GM23338 (cell line): ENCODE results near the gene BAAT.

ENCODE experiments used
- CREB1 ChIP-seq: fragments of 250-450 bp; sonication (Bioruptor Pico); IDR thresholded peaks from 2 replicates; pipeline ENCODE4 v1.5.0; 2020; ENCODE audit warnings: low read depth, mild to moderate bottlenecking, moderate library complexity
- EZH2 ChIP-seq: fragments of 200-600 bp; sonication (generic); IDR thresholded peaks from one replicate; pipeline ENCODE4 v1.8.0; 2017; ENCODE audit warnings: antibody characterized with exemption, mild to moderate bottlenecking, low read depth; ENCODE audit not compliant: unreplicated experiment
- EZH2phosphoT487 ChIP-seq: fragments of 200-600 bp; sonication (generic); IDR thresholded peaks from one replicate; pipeline ENCODE4 v1.8.1; 2018; ENCODE audit warnings: antibody characterized with exemption; ENCODE audit not compliant: unreplicated experiment
- JUNB ChIP-seq: IDR thresholded peaks from one replicate; pipeline ENCODE4 v1.6.1; 2016; ENCODE audit warnings: antibody characterized with exemption; ENCODE audit not compliant: unreplicated experiment
- NANOG ChIP-seq: IDR thresholded peaks from 2 replicates; pipeline ENCODE4 v1.6.1; 2016; ENCODE audit warnings: antibody characterized with exemption, borderline replicate concordance
- POLR2AphosphoS5 ChIP-seq: IDR thresholded peaks from 2 replicates; pipeline ENCODE4 v1.6.1; 2016; ENCODE audit warnings: antibody characterized with exemption, low read depth
- TF ChIP-seq, protein P1 (sequence below), 2 experiments: fragments of 200-600 bp in 1 of 2; sonication (generic) in 1 of 2; conservative IDR thresholded peaks; 2 replicates each; pipeline versions ENCODE4 v1.5.1 to v1.6.1; 2016 to 2017; ENCODE audit warnings: antibody characterized with exemption in 2 of 2, low read depth in 2 of 2, mild to moderate bottlenecking in 2 of 2, moderate library complexity in 1 of 2

DNA sequence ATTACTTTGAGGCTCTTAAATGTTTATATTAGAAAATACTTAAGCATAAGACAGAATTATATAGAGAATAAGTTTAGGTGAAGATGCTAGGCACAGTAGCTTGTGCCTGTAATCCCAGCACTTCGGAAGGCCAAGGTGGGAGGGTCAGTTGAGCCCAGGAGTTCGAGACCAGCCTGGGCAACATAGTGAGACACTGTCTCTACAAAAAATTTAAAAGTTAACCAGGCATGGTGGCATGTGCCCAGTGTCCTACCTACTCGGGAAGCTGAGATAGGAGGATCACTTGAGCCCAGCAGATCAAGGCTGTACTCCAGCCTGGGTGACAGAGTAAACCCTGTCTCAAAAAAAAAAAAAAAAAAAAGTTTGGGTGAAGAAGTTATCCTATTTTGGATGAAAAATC is 61.7 kb downstream of the BAAT start:
- TF ChIP-seq, protein P1, sequence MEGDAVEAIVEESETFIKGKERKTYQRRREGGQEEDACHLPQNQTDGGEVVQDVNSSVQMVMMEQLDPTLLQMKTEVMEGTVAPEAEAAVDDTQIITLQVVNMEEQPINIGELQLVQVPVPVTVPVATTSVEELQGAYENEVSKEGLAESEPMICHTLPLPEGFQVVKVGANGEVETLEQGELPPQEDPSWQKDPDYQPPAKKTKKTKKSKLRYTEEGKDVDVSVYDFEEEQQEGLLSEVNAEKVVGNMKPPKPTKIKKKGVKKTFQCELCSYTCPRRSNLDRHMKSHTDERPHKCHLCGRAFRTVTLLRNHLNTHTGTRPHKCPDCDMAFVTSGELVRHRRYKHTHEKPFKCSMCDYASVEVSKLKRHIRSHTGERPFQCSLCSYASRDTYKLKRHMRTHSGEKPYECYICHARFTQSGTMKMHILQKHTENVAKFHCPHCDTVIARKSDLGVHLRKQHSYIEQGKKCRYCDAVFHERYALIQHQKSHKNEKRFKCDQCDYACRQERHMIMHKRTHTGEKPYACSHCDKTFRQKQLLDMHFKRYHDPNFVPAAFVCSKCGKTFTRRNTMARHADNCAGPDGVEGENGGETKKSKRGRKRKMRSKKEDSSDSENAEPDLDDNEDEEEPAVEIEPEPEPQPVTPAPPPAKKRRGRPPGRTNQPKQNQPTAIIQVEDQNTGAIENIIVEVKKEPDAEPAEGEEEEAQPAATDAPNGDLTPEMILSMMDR (conservative IDR thresholded peaks at IDR 0.05; ENCODE audit: low read depth in 2 of 2): no peak
- TF ChIP-seq NANOG: no peak
- no peak for TF ChIP-seq EZH2
- no peak for TF ChIP-seq EZH2phosphoT487
- no peak for TF ChIP-seq CREB1 (CRISPR knock-in tag)
- TF ChIP-seq POLR2AphosphoS5: no peak
- no peak for TF ChIP-seq JUNB
